Fibroblast of the aortic adventitia (primary cell): ENCODE data around the gene GALNT16. TPM values are rescaled to one million over a fixed set of nuclear protein-coding genes. Genes with fewer than 3 reads are reported as not detected.

Experiments used
- DNase-seq: peaks from one replicate; pipeline ENCODE4 v3.0.0-alpha.2; 2010; ENCODE audit warnings: low read depth
- H3K4me3 ChIP-seq: 2 replicates; pipeline ENCODE4 v1.5.1; 2011; ENCODE audit warnings: low read depth, mild to moderate bottlenecking, control low read depth, low read length, moderate library complexity
- total RNA-seq: library from RNA; depleted of rRNA; stranded (reverse); fragments of >200 nt; gene quantifications from 2 replicates; pipeline ENCODE4 v1.2.3, GENCODE V29; 2012; ENCODE audit warnings: low replicate concordance
- TF ChIP-seq, protein P1 (sequence below): IDR thresholded peaks from 2 replicates; pipeline ENCODE4 v1.5.1; 2011; ENCODE audit warnings: mild to moderate bottlenecking, low read length, control low read depth, inconsistent platforms; ENCODE audit not compliant: insufficient read depth

Gene GALNT16
- total RNA-seq, 1 donor: 4.6 TPM

DNA sequence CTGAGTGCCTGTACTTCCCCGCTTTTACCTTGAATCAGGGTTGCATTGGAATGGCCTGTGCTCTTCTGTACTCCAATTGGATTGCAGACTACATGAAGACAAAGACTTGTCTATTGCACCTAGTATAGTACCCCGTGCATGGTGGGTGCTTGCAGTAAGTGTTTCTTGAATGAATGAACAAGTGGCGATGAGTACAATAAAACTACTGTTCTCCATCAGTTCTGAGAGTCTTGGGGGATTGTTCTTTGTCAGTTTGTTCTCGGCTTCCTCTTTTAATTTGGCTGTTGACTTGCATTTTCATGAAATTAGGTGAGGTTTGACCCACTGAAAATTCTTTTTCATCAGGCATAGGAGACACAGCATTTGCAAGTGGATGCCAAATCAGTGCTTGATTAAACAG lies 104.0 kb downstream of the GALNT16 start:
- no peak overlapping the region for H3K4me3 ChIP-seq
- no peak for DNase-seq
- TF ChIP-seq, protein P1, sequence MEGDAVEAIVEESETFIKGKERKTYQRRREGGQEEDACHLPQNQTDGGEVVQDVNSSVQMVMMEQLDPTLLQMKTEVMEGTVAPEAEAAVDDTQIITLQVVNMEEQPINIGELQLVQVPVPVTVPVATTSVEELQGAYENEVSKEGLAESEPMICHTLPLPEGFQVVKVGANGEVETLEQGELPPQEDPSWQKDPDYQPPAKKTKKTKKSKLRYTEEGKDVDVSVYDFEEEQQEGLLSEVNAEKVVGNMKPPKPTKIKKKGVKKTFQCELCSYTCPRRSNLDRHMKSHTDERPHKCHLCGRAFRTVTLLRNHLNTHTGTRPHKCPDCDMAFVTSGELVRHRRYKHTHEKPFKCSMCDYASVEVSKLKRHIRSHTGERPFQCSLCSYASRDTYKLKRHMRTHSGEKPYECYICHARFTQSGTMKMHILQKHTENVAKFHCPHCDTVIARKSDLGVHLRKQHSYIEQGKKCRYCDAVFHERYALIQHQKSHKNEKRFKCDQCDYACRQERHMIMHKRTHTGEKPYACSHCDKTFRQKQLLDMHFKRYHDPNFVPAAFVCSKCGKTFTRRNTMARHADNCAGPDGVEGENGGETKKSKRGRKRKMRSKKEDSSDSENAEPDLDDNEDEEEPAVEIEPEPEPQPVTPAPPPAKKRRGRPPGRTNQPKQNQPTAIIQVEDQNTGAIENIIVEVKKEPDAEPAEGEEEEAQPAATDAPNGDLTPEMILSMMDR: no peak

DNA sequence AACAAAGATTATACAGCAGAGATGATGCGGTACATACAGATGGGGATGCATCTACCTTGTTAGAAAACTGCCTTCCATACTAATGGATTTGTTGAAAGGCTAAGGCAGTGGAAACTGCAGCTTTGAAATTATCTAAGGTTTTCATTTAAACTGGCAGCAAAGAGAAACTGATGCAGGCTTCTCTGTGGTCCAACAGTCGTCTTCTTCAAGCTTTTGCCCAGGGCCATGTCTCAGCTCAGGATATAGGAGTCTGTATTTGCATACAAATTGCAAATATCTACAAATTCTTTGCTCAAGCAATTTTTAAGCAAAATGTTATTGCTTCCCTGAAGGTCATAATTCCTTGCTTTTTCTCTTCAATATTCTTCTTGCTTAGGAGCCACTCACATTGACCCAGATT lies 104.4 kb downstream of the GALNT16 start:
- TF ChIP-seq, protein P1: no peak
- no peak overlapping the region for H3K4me3 ChIP-seq
- DNase-seq: no peak

DNA sequence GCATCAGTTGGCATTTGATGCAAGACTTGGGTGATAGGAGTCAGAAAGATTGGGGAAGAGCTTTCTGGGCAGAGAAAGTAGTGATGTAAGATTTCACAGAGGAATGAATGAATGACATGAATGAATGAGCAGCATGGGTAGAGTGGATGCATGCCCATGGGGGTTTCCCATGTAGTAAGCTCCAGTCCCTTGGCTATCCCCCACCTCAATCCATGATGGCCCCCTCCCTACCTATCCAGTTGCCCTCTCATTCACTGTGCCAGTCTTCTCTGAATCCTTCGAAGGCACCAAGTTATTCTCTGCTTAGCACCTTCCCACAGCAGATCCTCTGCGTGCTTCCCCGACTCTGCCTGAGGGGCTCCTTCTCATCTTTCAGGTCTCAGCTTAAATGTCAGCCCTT lies 106.1 kb downstream of the GALNT16 start:
- H3K4me3 ChIP-seq: no peak overlapping the region
- DNase-seq: no peak
- TF ChIP-seq, protein P1: no peak

DNA sequence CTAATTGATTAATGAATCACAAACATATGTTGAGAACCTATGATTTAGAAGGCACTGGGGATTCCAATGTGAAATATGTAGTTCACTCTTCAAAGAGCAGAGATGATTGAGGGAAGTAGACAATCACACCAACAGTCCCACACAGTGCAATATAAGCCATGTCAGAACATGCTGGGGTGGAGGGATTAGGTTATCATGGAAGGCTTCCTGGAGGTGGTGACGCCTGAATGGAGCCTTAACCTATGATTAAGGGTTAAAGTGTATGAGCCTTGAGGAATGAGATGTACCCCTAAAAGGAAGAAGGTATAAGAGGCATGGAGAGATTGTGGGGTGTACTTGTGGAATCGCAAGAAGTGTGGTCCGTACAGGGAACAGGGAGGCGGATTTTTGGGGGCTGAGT lies 106.8 kb downstream of the GALNT16 start:
- no peak for DNase-seq
- H3K4me3 ChIP-seq: no peak overlapping the region
- TF ChIP-seq, protein P1: no peak

DNA sequence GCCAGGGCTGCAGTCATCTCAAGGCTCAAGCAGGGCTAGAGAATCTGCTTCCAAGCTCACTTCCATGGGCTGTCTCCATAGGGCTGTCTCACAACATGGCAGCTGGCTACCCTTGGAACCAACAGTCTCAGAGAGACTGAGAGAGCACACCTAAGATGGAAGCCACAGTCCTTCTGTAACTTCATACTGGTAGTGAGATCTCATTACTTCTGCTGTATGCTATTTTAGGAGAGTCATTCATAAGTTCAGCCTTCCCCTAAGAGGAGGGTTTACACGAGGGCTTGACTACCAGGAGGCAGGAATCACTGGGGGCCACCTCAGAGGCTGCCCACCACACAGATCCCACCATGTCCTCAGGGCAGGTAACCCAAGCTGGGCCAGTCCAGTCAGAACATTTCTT lies 108.4 kb downstream of the GALNT16 start:
- no peak overlapping the region for H3K4me3 ChIP-seq
- DNase-seq: no peak
- TF ChIP-seq, protein P1: no peak

DNA sequence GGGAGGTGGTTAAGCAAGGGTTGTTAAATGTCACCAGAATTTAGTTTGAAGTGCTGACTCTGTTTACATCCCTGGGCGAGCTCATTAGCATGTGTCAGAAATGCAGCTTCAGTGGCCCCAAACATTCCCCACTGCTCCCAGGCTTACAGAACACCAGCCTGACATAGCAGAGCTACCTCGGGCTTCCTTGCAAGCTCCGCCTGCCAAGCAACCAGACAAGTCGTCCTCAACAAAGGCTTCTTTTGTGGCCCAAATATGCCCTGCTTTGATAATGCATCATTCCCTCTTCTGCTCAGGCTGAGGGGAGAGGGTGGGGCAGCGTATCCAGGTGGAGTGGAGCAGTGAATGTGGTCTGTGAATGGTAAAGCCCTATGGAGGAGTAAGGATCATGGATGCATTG lies 110.1 kb downstream of the GALNT16 start:
- no peak overlapping the region for H3K4me3 ChIP-seq
- DNase-seq: no peak
- TF ChIP-seq, protein P1: no peak

- no peak for DNase-seq
- TF ChIP-seq, protein P1: no peak
- no peak overlapping the region for H3K4me3 ChIP-seq
Observed at GRCh38 chr14:69372146-69372545, 112.2 kb downstream of the GALNT16 start.
